H1 (cell line): ENCODE measurements around the gene MYO9A.

Source experiments
- POLR2A ChIP-seq, 2 experiments: IDR thresholded peaks; 1 replicate in 1 of 2; 2 replicates in 1 of 2; pipeline ENCODE4 v1.6.1; 2011; ENCODE audit warnings: low read depth in 2 of 2, low read length in 2 of 2, mild to moderate bottlenecking in 2 of 2; ENCODE audit errors: control extremely low read depth in 1 of 2
- SAP30 ChIP-seq: fragments of 300-600 bp; sonication (generic); IDR thresholded peaks from 2 replicates; pipeline ENCODE4 v1.7.1; 2012; ENCODE audit warnings: low read length, moderate library complexity, mild to moderate bottlenecking, inconsistent platforms; ENCODE audit not compliant: insufficient read depth, insufficient replicate concordance
- TF ChIP-seq, protein P1 (sequence below), 3 experiments: IDR thresholded peaks; 1 replicate in 2 of 3; 2 replicates in 1 of 3; pipeline versions ENCODE4 v1.5.1 to v1.6.1; 2011; ENCODE audit warnings: low read length in 3 of 3, mild to moderate bottlenecking in 3 of 3, inconsistent platforms in 2 of 3, low read depth in 1 of 3, moderate library complexity in 1 of 3; ENCODE audit not compliant: insufficient read depth in 1 of 3; ENCODE audit errors: control extremely low read depth in 1 of 3

GRCh38 chr15:72042865-72043264 is 75.1 kb downstream of the MYO9A start:
- no peak for TF ChIP-seq SAP30
- TF ChIP-seq, protein P1, sequence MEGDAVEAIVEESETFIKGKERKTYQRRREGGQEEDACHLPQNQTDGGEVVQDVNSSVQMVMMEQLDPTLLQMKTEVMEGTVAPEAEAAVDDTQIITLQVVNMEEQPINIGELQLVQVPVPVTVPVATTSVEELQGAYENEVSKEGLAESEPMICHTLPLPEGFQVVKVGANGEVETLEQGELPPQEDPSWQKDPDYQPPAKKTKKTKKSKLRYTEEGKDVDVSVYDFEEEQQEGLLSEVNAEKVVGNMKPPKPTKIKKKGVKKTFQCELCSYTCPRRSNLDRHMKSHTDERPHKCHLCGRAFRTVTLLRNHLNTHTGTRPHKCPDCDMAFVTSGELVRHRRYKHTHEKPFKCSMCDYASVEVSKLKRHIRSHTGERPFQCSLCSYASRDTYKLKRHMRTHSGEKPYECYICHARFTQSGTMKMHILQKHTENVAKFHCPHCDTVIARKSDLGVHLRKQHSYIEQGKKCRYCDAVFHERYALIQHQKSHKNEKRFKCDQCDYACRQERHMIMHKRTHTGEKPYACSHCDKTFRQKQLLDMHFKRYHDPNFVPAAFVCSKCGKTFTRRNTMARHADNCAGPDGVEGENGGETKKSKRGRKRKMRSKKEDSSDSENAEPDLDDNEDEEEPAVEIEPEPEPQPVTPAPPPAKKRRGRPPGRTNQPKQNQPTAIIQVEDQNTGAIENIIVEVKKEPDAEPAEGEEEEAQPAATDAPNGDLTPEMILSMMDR (IDR thresholded peaks at IDR 0.05; ENCODE audit: control extremely low read depth in 1 of 3, insufficient read depth in 1 of 3, low read depth in 1 of 3, low read length in 3 of 3), result no peak
- no peak for TF ChIP-seq POLR2A (IDR thresholded peaks at IDR 0.05; ENCODE audit: control extremely low read depth in 1 of 2, low read depth in 2 of 2, low read length in 2 of 2)
